NAMALWA (cell line): Measurements from ENCODE around the gene IFNL3.

Experiments used
- DNase-seq: peaks from one replicate; pipeline ENCODE4 v3.0.0-alpha.2; 2015; ENCODE audit warnings: low spot score

Gene IFNL3

DNA sequence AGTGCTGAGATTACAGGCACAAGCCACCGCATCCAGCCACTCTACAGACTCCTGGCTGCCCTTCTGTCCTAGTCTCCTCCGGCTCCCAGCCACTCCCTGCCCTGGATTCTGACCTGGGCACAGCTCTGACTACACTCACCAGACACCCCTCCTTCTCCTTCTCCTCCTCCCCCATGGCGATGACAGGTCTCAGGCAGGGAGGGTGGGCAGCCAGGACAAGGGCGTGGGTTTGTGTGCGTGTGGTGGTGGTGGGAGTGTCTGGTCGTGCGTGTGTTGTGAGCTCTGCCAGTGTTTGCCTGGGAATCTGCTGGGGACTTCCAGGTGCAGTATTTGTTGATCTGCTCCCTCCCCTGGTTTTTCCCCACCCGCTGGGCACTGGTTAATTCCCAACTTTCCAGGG lies 51.0 kb downstream of the IFNL3 start:
- no peak for DNase-seq
